ENCODE results near the gene CABLES2. TPM values are rescaled to one million over a fixed set of nuclear protein-coding genes. Genes with fewer than 3 reads are reported as not detected.
A peak's percentile ranks its signal among the peaks of the same experiment; 100 is the strongest.
"Not testable (repeated sequence)": the region's sequence is repeated elsewhere in the genome, so short reads cannot be mapped to it uniquely, and the experiment has no call there.

The CABLES2 gene
- total and polyA plus RNA-seq, 4 donors, result 1.8 to 4.2 (median 2.5) TPM

- Histone ChIP-seq H3K4me3 (ENCODE audit: low read length in 2 of 2) (no peak overlapping the region), H3K36me3 (ENCODE audit: control insufficient read depth in 1 of 2, insufficient read depth in 2 of 2, low read length in 1 of 2) (no peaks in the 10 kb centered on the region), H3K27me3 (ENCODE audit: control insufficient read depth in 1 of 2, insufficient read depth in 2 of 2, low read length in 1 of 2) (no peaks in the 10 kb centered on the region), H3K4me1 (ENCODE audit: control insufficient read depth in 1 of 2, insufficient read depth in 2 of 2, low read length in 2 of 2) (no peaks in the 10 kb centered on the region), H3K9me3 (ENCODE audit: control insufficient read depth, low read length) (no peaks in the 10 kb centered on the region), H3K27ac (ENCODE audit: low read depth in 1 of 2, low read length in 2 of 2) (no peak overlapping the region)
- WGBS, 2 donors, result 75 to 81% methylated on average over 24 of the region's 24 CpGs
- DNase-seq, result no peak
- ATAC-seq (ENCODE audit: low FRiP score), result no peak
- intact Hi-C loops (cut with DNase I), result loop anchor here in 1 of 2 donors (10.0 kb wide), 1 partner anchor 190 kb away; the partner anchor contains the start of gene MTG2
Observed at GRCh38 chr20:62374331-62375152, 32.5 kb downstream of the CABLES2 start.

GRCh38 chr20:62373631-62374179, 33.4 kb downstream of the CABLES2 start:
- not testable (repeated sequence) for H3K36me3 ChIP-seq (ENCODE audit: control insufficient read depth in 1 of 2, insufficient read depth in 2 of 2, low read length in 1 of 2)
- intact Hi-C loops (cut with DNase I), result loop anchor here in 1 of 2 donors (10.0 kb wide), 1 partner anchor 189 kb away; the partner anchor contains the start of gene MTG2

GRCh38 chr20:62372042-62372993, 34.8 kb downstream of the CABLES2 start:
- no peaks in the 10 kb centered on the region for H3K27me3 ChIP-seq (ENCODE audit: control insufficient read depth in 1 of 2, insufficient read depth in 2 of 2, low read length in 1 of 2)
- WGBS, 2 donors, result 45 to 60% methylated on average over 26 to 29 of the region's 29 CpGs
- no peaks in the 10 kb centered on the region for H3K4me1 ChIP-seq (ENCODE audit: control insufficient read depth in 1 of 2, insufficient read depth in 2 of 2, low read length in 2 of 2)
- peak overlapping the region in 1 of 2 donors; percentile 41 for H3K27ac ChIP-seq (ENCODE audit: low read depth in 1 of 2, low read length in 2 of 2)
- no peaks in the 10 kb centered on the region for H3K9me3 ChIP-seq (ENCODE audit: control insufficient read depth, low read length)
- ATAC-seq (ENCODE audit: low FRiP score), result peak; percentile 35
- no peak for DNase-seq
- intact Hi-C loops (cut with DNase I), result loop anchor here in 1 of 2 donors (10.0 kb wide), 1 partner anchor 188 kb away; the partner anchor contains the start of gene MTG2
- H3K4me3 ChIP-seq (ENCODE audit: low read length in 2 of 2), result no peak overlapping the region
- H3K36me3 ChIP-seq (ENCODE audit: control insufficient read depth in 1 of 2, insufficient read depth in 2 of 2, low read length in 1 of 2), result no peaks in the 10 kb centered on the region

More at GRCh38 chr20:62373631-62374179, 33.4 kb downstream of the CABLES2 start:
- not testable (repeated sequence) for ATAC-seq (ENCODE audit: low FRiP score); H3K27ac ChIP-seq (ENCODE audit: low read depth in 1 of 2, low read length in 2 of 2); H3K4me3 ChIP-seq (ENCODE audit: low read length in 2 of 2); H3K4me1 ChIP-seq (ENCODE audit: control insufficient read depth in 1 of 2, insufficient read depth in 2 of 2, low read length in 2 of 2); H3K27me3 ChIP-seq (ENCODE audit: control insufficient read depth in 1 of 2, insufficient read depth in 2 of 2, low read length in 1 of 2); DNase-seq; H3K9me3 ChIP-seq (ENCODE audit: control insufficient read depth, low read length)
- WGBS, 2 donors, result 90 to 91% methylated on average over 24 to 27 of the region's 40 CpGs

GRCh38 chr20:62371588-62372041, 35.5 kb downstream of the CABLES2 start:
- ATAC-seq (ENCODE audit: low FRiP score), result no peak
- intact Hi-C loops (cut with DNase I), result loop anchor here in 1 of 2 donors (10.0 kb wide), 1 partner anchor 187 kb away; the partner anchor contains the start of gene MTG2
- 95 to 96% methylated on average over 8 of the region's 8 CpGs for WGBS, 2 donors
- H3K27ac ChIP-seq (ENCODE audit: low read depth in 1 of 2, low read length in 2 of 2), result peak overlapping the region in 1 of 2 donors; percentile 11
- DNase-seq, result no peak
- no peaks in the 10 kb centered on the region for H3K36me3 ChIP-seq (ENCODE audit: control insufficient read depth in 1 of 2, insufficient read depth in 2 of 2, low read length in 1 of 2)
- no peak overlapping the region for H3K4me3 ChIP-seq (ENCODE audit: low read length in 2 of 2)
- H3K9me3 ChIP-seq (ENCODE audit: control insufficient read depth, low read length), result no peaks in the 10 kb centered on the region
- H3K4me1 ChIP-seq (ENCODE audit: control insufficient read depth in 1 of 2, insufficient read depth in 2 of 2, low read length in 2 of 2), result no peaks in the 10 kb centered on the region
- no peaks in the 10 kb centered on the region for H3K27me3 ChIP-seq (ENCODE audit: control insufficient read depth in 1 of 2, insufficient read depth in 2 of 2, low read length in 1 of 2)

GRCh38 chr20:62370807-62371587, 36.1 kb downstream of the CABLES2 start:
- Histone ChIP-seq H3K36me3 (ENCODE audit: control insufficient read depth in 1 of 2, insufficient read depth in 2 of 2, low read length in 1 of 2) (no peaks in the 10 kb centered on the region), H3K4me3 (ENCODE audit: low read length in 2 of 2) (no peak overlapping the region), H3K27me3 (ENCODE audit: control insufficient read depth in 1 of 2, insufficient read depth in 2 of 2, low read length in 1 of 2) (no peaks in the 10 kb centered on the region), H3K4me1 (ENCODE audit: control insufficient read depth in 1 of 2, insufficient read depth in 2 of 2, low read length in 2 of 2) (no peaks in the 10 kb centered on the region), H3K9me3 (ENCODE audit: control insufficient read depth, low read length) (no peaks in the 10 kb centered on the region), H3K27ac (ENCODE audit: low read depth in 1 of 2, low read length in 2 of 2) (no peak overlapping the region)
- WGBS, 2 donors, result 57 to 70% methylated on average over 17 to 18 of the region's 18 CpGs
- intact Hi-C loops (cut with DNase I), result loop anchor here in 1 of 2 donors (10.0 kb wide), 1 partner anchor 186 kb away; the partner anchor contains the start of gene MTG2
- ATAC-seq (ENCODE audit: low FRiP score) (no peak), DNase-seq (no peak)

GRCh38 chr20:62370115-62370806, 36.8 kb downstream of the CABLES2 start:
- Histone ChIP-seq H3K36me3 (ENCODE audit: control insufficient read depth in 1 of 2, insufficient read depth in 2 of 2, low read length in 1 of 2) (no peaks in the 10 kb centered on the region), H3K27me3 (ENCODE audit: control insufficient read depth in 1 of 2, insufficient read depth in 2 of 2, low read length in 1 of 2) (no peaks in the 10 kb centered on the region), H3K4me1 (ENCODE audit: control insufficient read depth in 1 of 2, insufficient read depth in 2 of 2, low read length in 2 of 2) (no peaks in the 10 kb centered on the region), H3K9me3 (ENCODE audit: control insufficient read depth, low read length) (no peaks in the 10 kb centered on the region), H3K27ac (ENCODE audit: low read depth in 1 of 2, low read length in 2 of 2) (peak overlapping the region in 1 of 2 donors; percentile 7), H3K4me3 (ENCODE audit: low read length in 2 of 2) (no peak overlapping the region)
- DNase-seq (no peak), ATAC-seq (ENCODE audit: low FRiP score) (no peak)
- WGBS, 2 donors, result 58% methylated on average over 19 of the region's 19 CpGs
- intact Hi-C loops (cut with DNase I), result loop anchor here in 1 of 2 donors (10.0 kb wide), 1 partner anchor 185 kb away; the partner anchor contains the start of gene MTG2

GRCh38 chr20:62369815-62370114, 37.3 kb downstream of the CABLES2 start:
- DNase-seq (no peak), ATAC-seq (ENCODE audit: low FRiP score) (no peak)
- intact Hi-C loops (cut with DNase I), result loop anchor here in 1 of 2 donors (10.0 kb wide), 1 partner anchor 185 kb away; the partner anchor contains the start of gene MTG2
- Histone ChIP-seq H3K4me3 (ENCODE audit: low read length in 2 of 2) (no peak overlapping the region), H3K27me3 (ENCODE audit: control insufficient read depth in 1 of 2, insufficient read depth in 2 of 2, low read length in 1 of 2) (no peaks in the 10 kb centered on the region), H3K36me3 (ENCODE audit: control insufficient read depth in 1 of 2, insufficient read depth in 2 of 2, low read length in 1 of 2) (no peaks in the 10 kb centered on the region), H3K4me1 (ENCODE audit: control insufficient read depth in 1 of 2, insufficient read depth in 2 of 2, low read length in 2 of 2) (no peaks in the 10 kb centered on the region), H3K9me3 (ENCODE audit: control insufficient read depth, low read length) (no peaks in the 10 kb centered on the region), H3K27ac (ENCODE audit: low read depth in 1 of 2, low read length in 2 of 2) (peak overlapping the region in 1 of 2 donors; percentile 7)
- 80 to 92% methylated on average over 3 to 4 of the region's 4 CpGs for WGBS, 2 donors
